Tibial nerve (tissue), 4 donors: Measurements from ENCODE around the gene TMEM8B. TPM values are rescaled to one million over a fixed set of nuclear protein-coding genes. Genes with fewer than 3 reads are reported as not detected.

ENCODE experiments used
- DNase-seq, 2 donors: peaks; one replicate each; pipeline ENCODE4 v3.0.0-alpha.2; 2019; ENCODE audit warnings: low spot score in 2 of 2
- H3K27ac ChIP-seq, 4 donors: fragments of 200-600 bp; sonication (generic) in 3 of 4; one replicate each; pipeline ENCODE4 v1.5.1; 2017 to 2019; ENCODE audit warnings: mild to moderate bottlenecking in 1 of 4
- H3K27me3 ChIP-seq, 2 donors: fragments of 200-600 bp; sonication (generic) in 1 of 2; one replicate each; pipeline versions ENCODE4 v1.5.1 to v1.6.0; 2017 to 2019
- H3K36me3 ChIP-seq, 3 donors: fragments of 200-600 bp; sonication (generic); one replicate each; pipeline ENCODE4 v1.5.1; 2018 to 2019
- H3K4me1 ChIP-seq, 4 donors: fragments of 200-600 bp; sonication (generic) in 3 of 4; one replicate each; pipeline ENCODE4 v1.5.1; 2017 to 2019
- H3K4me3 ChIP-seq, 4 donors: fragments of 200-600 bp; sonication (generic) in 3 of 4; one replicate each; pipeline ENCODE4 v1.5.1; 2017 to 2019; ENCODE audit warnings: mild to moderate bottlenecking in 1 of 4, moderate library complexity in 1 of 4
- H3K9me3 ChIP-seq, 4 donors: fragments of 200-600 bp; sonication (generic) in 3 of 4; one replicate each; pipeline ENCODE4 v1.5.1; 2017 to 2019
- CTCF ChIP-seq, 5 experiments: fragments of 200-600 bp in 3 of 5; fragments of 450-650 bp in 2 of 5; sonication (generic) in 3 of 5; IDR thresholded peaks; one replicate each; pipeline ENCODE4 v1.5.1; 2016 to 2019; ENCODE audit warnings: antibody characterized with exemption in 5 of 5, mild to moderate bottlenecking in 3 of 5, moderate library complexity in 2 of 5
- EP300 ChIP-seq, 2 donors: sonication (generic); formaldehyde crosslinking; IDR thresholded peaks; one replicate each; pipeline ENCODE4 v1.6.1; 2017; ENCODE audit warnings: antibody characterized with exemption in 2 of 2, mild to moderate bottlenecking in 1 of 2
- POLR2A ChIP-seq, 2 donors: fragments of 450-650 bp; IDR thresholded peaks; one replicate each; pipeline ENCODE4 v1.6.1; 2017; ENCODE audit warnings: antibody characterized with exemption in 2 of 2, mild to moderate bottlenecking in 2 of 2, moderate library complexity in 2 of 2
- WGBS, 2 donors: methylation state at CpG; one replicate each; pipeline ENCODE4 v1.1.5; 2018; 5-methylcytosine and 5-hydroxymethylcytosine counted together
- total RNA-seq, 4 donors: library from RNA; depleted of rRNA; stranded (reverse); fragments of >200 nt; gene quantifications; one replicate each; pipeline ENCODE4 v1.1.0, GENCODE V29; 2016

TMEM8B gene
- total RNA-seq, 4 donors from 2014 or later, result 14.6 to 23.9 (median 20.1) TPM

- 96 to 97% methylated on average over 4 of the region's 4 CpGs for WGBS, 2 donors
Measured at GRCh38 chr9:35867538-35867937, 38.5 kb downstream of the TMEM8B start.

GRCh38 chr9:35868933-35869332 lies 39.9 kb downstream of the TMEM8B start:
- H3K27me3 ChIP-seq, result no peaks in the 10 kb centered on the region
- no peaks in the 10 kb centered on the region for H3K36me3 ChIP-seq
- H3K9me3 ChIP-seq, result no peaks in the 10 kb centered on the region
- 65 to 74% methylated on average over 2 of the region's 2 CpGs for WGBS, 2 donors
- H3K27ac ChIP-seq, result no peak overlapping the region
- no peak for DNase-seq
- no peak overlapping the region for H3K4me3 ChIP-seq
- TF ChIP-seq POLR2A (IDR thresholded peaks at IDR 0.05), result no peak
- TF ChIP-seq EP300 (IDR thresholded peaks at IDR 0.05), result no peak
- TF ChIP-seq CTCF (IDR thresholded peaks at IDR 0.05), result no peak
- H3K4me1 ChIP-seq, result no peaks in the 10 kb centered on the region

More at GRCh38 chr9:35867538-35867937, 38.5 kb downstream of the TMEM8B start:
- H3K4me1 ChIP-seq, result no peaks in the 10 kb centered on the region
- H3K27me3 ChIP-seq, result no peaks in the 10 kb centered on the region
- no peak overlapping the region for H3K4me3 ChIP-seq
- H3K36me3 ChIP-seq, result no peaks in the 10 kb centered on the region
- DNase-seq, result no peak
- H3K9me3 ChIP-seq, result no peaks in the 10 kb centered on the region
- H3K27ac ChIP-seq, result no peak overlapping the region
- TF ChIP-seq POLR2A (IDR thresholded peaks at IDR 0.05) (no peak), EP300 (IDR thresholded peaks at IDR 0.05) (no peak), CTCF (IDR thresholded peaks at IDR 0.05) (no peak)

- DNase-seq, result no peak
- no peaks in the 10 kb centered on the region for H3K36me3 ChIP-seq
- 82 to 90% methylated on average over 18 to 19 of the region's 19 CpGs for WGBS, 2 donors
Measured at GRCh38 chr9:35869621-35870216, 40.7 kb downstream of the TMEM8B start.

GRCh38 chr9:35870351-35870923 lies 41.4 kb downstream of the TMEM8B start, which contains the start of gene OR13J1:
OR13J1 (minus strand) TSS chr9:35870401; CDS start chr9:35870401, 0 bp downstream.
- Histone ChIP-seq H3K4me3 (no peak within 1 kb of the TSS), H3K27me3 (no peaks in the 10 kb centered on the region), H3K36me3 (no peaks in the 10 kb centered on the region), H3K9me3 (no peaks in the 10 kb centered on the region), H3K4me1 (no peaks in the 10 kb centered on the region), H3K27ac (no peak within 1 kb of the TSS)
- TF ChIP-seq CTCF (IDR thresholded peaks at IDR 0.05) (no peak), POLR2A (IDR thresholded peaks at IDR 0.05) (no peak), EP300 (IDR thresholded peaks at IDR 0.05) (no peak)
- DNase-seq, result no peak
- WGBS, 2 donors, result 86 to 90% methylated on average over 8 of the region's 8 CpGs

More at GRCh38 chr9:35869621-35870216, 40.7 kb downstream of the TMEM8B start:
- no peaks in the 10 kb centered on the region for H3K27me3 ChIP-seq
- no peak overlapping the region for H3K27ac ChIP-seq
- TF ChIP-seq EP300 (IDR thresholded peaks at IDR 0.05) (no peak), POLR2A (IDR thresholded peaks at IDR 0.05) (no peak), CTCF (IDR thresholded peaks at IDR 0.05) (no peak)
- H3K4me3 ChIP-seq, result no peak overlapping the region
- H3K9me3 ChIP-seq, result no peaks in the 10 kb centered on the region
- no peaks in the 10 kb centered on the region for H3K4me1 ChIP-seq

GRCh38 chr9:35871545-35871944 lies 42.5 kb downstream of the TMEM8B start:
- no peak for TF ChIP-seq POLR2A (IDR thresholded peaks at IDR 0.05)
- TF ChIP-seq EP300 (IDR thresholded peaks at IDR 0.05), result no peak
- TF ChIP-seq CTCF (IDR thresholded peaks at IDR 0.05), result no peak
- no peak for DNase-seq
- Histone ChIP-seq H3K27me3 (no peaks in the 10 kb centered on the region), H3K4me3 (no peak overlapping the region), H3K27ac (no peak overlapping the region), H3K4me1 (no peaks in the 10 kb centered on the region), H3K36me3 (no peaks in the 10 kb centered on the region), H3K9me3 (peaks cover 0 to 5% (median 0%) of the 10 kb centered on the region in 4 donors)
- 70 to 90% methylated on average over 2 to 3 of the region's 3 CpGs for WGBS, 2 donors
